Activated CD8-positive, alpha-beta memory T cell treated with anti-CD3 and anti-CD28 coated beads, Interleukin-2, amount 50 U/mL, for 48 hours (primary cell): ENCODE results near the gene CROCC.
"Not testable (repeated sequence)": the region's sequence is repeated elsewhere in the genome, so short reads cannot be mapped to it uniquely, and the experiment has no call there.

ENCODE experiments used
- DNase-seq: peaks from one replicate; pipeline ENCODE4 v3.0.0-alpha.2; 2020

The CROCC gene

GRCh38 chr1:16918936-16919665 is 2.6 kb upstream of the CROCC start:
- DNase-seq: not testable (repeated sequence)

- DNase-seq: no peak
These were observed 780 bp upstream of the CROCC start for GRCh38 chr1:16920951-16921350.

GRCh38 chr1:16922466-16922865 is 735 bp downstream of the CROCC start:
- DNase-seq: no peak

- DNase-seq: no peak
These were observed 1.2 kb downstream of the CROCC start for GRCh38 chr1:16922885-16923431.

GRCh38 chr1:16924216-16924918 is 2.6 kb downstream of the CROCC start:
- DNase-seq: no peak

GRCh38 chr1:16924919-16925477 is 3.3 kb downstream of the CROCC start:
- DNase-seq: no peak

GRCh38 chr1:16925635-16926490 is 4.1 kb downstream of the CROCC start:
- no peak for DNase-seq

GRCh38 chr1:16926491-16927073 is 4.9 kb downstream of the CROCC start:
- no peak for DNase-seq

GRCh38 chr1:16927256-16927655 is 5.5 kb downstream of the CROCC start:
- DNase-seq: no peak

- no peak for DNase-seq
These were observed 6.2 kb downstream of the CROCC start for GRCh38 chr1:16927711-16928485.

- DNase-seq: not testable (repeated sequence)
These were observed 7.7 kb downstream of the CROCC start for GRCh38 chr1:16929146-16930041.

GRCh38 chr1:16931206-16931934 is 9.6 kb downstream of the CROCC start:
- not testable (repeated sequence) for DNase-seq

GRCh38 chr1:16933945-16934344 is 12.2 kb downstream of the CROCC start:
- not testable (repeated sequence) for DNase-seq

GRCh38 chr1:16936580-16936979 is 14.8 kb downstream of the CROCC start:
- DNase-seq: not testable (repeated sequence)

- no peak for DNase-seq
These were observed 16.9 kb downstream of the CROCC start for GRCh38 chr1:16938351-16939321.

- not testable (repeated sequence) for DNase-seq
These were observed 17.9 kb downstream of the CROCC start for GRCh38 chr1:16939386-16940180.

GRCh38 chr1:16944038-16944437 is 22.3 kb downstream of the CROCC start:
- no peak for DNase-seq

- DNase-seq: not testable (repeated sequence)
These were observed 23.8 kb downstream of the CROCC start for GRCh38 chr1:16945512-16945911.
